HepG2 (cell line): ENCODE measurements around the gene CLDN11. TPM values are rescaled to one million over a fixed set of nuclear protein-coding genes. Genes with fewer than 3 reads are reported as not detected.

ENCODE experiments used
- ATF1 ChIP-seq: IDR thresholded peaks from 2 replicates; pipeline ENCODE4 v1.6.1; 2016; ENCODE audit warnings: mild to moderate bottlenecking, control low read depth
- ELF3 ChIP-seq: IDR thresholded peaks from 2 replicates; pipeline ENCODE4 v1.6.1; 2016; ENCODE audit warnings: missing genetic modification reagents, missing compliant biosample characterization
- GFI1 ChIP-seq: sonication (generic); formaldehyde crosslinking; IDR thresholded peaks from 2 replicates; pipeline ENCODE4 v1.5.0; 2020; ENCODE audit warnings: missing genetic modification reagents, mild to moderate bottlenecking, borderline replicate concordance
- PHF8 ChIP-seq: sonication (generic); formaldehyde crosslinking; IDR thresholded peaks from 2 replicates; pipeline ENCODE4 v1.5.0; 2020; ENCODE audit warnings: missing genetic modification reagents
- RFX1 ChIP-seq: fragments of 450-650 bp; IDR thresholded peaks from 2 replicates; pipeline ENCODE4 v1.6.1; 2017
- STAG1 ChIP-seq: sonication (generic); formaldehyde crosslinking; IDR thresholded peaks from 2 replicates; pipeline ENCODE4 v1.4.0; 2020; ENCODE audit warnings: missing genetic modification reagents
- TCF7 ChIP-seq: sonication (generic); IDR thresholded peaks from 2 replicates; pipeline ENCODE4 v1.6.1; 2016; ENCODE audit warnings: antibody characterized with exemption, low read depth
- ZBTB1 ChIP-seq: sonication (generic); formaldehyde crosslinking; IDR thresholded peaks from 2 replicates; pipeline ENCODE4 v1.4.0; 2020; ENCODE audit warnings: missing genetic modification reagents, borderline replicate concordance
- ZNF121 ChIP-seq: sonication (generic); formaldehyde crosslinking; IDR thresholded peaks from 2 replicates; pipeline ENCODE4 v1.5.0; 2020; ENCODE audit warnings: mild to moderate bottlenecking, missing genetic modification reagents
- polyA plus RNA-seq, 8 experiments: library from polyadenylated mRNA; depleted of rRNA in 3 of 8; stranded (reverse) in 7 of 8; unstranded in 1 of 8; fragments of >200 nt; fragmentation: Illumina TruSeq in 4 of 8; extraction: Trizol in 4 of 8; gene quantifications; 2 replicates each; pipeline versions ENCODE4 v1.2.1 to v1.2.3, GENCODE V29; 2011 to 2016; ENCODE audit warnings: low read depth in 4 of 8, missing spikeins in 1 of 8, mixed read lengths in 1 of 8; ENCODE audit not compliant: insufficient read depth in 1 of 8
- total RNA-seq, 5 experiments: library from RNA; depleted of rRNA; stranded (reverse); fragments of >200 nt; fragmentation: Illumina TruSeq; extraction: Trizol; gene quantifications; 2 replicates each; pipeline ENCODE4 v1.2.3, GENCODE V29; 2016; ENCODE audit warnings: low read depth in 1 of 5
- TF ChIP-seq, protein P1 (sequence below), 2 experiments: sonication (generic) in 1 of 2; formaldehyde crosslinking in 1 of 2; IDR thresholded peaks; 2 replicates each; pipeline versions ENCODE4 v1.6.1 to v1.9.0; 2014 to 2022; ENCODE audit warnings: antibody characterized with exemption in 1 of 2, borderline replicate concordance in 1 of 2, inconsistent platforms in 1 of 2, low read depth in 1 of 2, missing genetic modification reagents in 1 of 2
- TF ChIP-seq, protein P2 (sequence below), 2 experiments: fragments of 450-650 bp in 1 of 2; sonication (generic) in 1 of 2; formaldehyde crosslinking in 1 of 2; IDR thresholded peaks; 2 replicates each; pipeline versions ENCODE4 v1.6.1 to v1.8.0; 2016 to 2022; ENCODE audit warnings: antibody characterized with exemption in 1 of 2, mild to moderate bottlenecking in 1 of 2, missing genetic modification reagents in 1 of 2
- TF ChIP-seq, protein P3 (sequence below): sonication (generic); formaldehyde crosslinking; IDR thresholded peaks from 2 replicates; pipeline ENCODE4 v1.8.0; 2022; ENCODE audit warnings: mild to moderate bottlenecking, missing genetic modification reagents

The CLDN11 gene
- total and polyA plus RNA-seq, 2 of the 13 experiments (the other 11 are each of a cell fraction or from before 2014, with no cell fraction given), result 4.2 to 4.9 TPM

DNA sequence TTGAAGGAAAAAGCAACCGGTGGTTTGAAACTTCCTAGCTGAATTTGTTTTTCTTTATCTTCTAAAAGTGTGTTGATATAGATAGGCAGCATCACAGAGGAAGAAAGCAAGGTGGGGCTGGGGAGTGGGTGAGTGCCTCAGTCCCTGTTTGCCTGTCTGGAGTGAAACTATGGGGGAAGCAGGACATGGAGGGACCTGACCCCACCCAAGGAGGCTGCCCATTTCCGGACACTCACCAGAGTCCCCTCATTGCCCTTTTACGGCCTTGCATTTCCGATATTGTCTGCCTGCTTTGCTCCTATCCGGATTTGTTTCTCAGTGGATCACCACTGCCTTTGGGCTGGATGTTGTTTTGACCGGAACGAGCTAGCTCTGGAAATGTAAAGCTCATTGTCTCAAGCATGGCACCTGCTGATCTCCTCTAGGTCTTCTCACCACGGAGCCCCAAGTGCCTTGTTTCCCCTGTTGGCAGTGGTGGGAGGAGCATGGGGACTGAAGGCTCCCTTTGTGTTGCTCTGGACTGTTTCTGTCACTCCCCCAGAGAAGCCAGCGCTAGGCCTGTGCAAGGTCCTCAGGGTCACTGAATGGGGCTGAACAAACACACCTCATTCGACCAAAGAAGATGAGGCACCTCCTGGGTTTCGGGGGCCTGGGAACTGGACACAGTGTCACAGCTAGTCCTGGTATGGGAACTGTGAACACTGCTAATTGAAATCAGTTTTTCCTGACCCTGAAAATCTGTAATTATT, 7.0 kb downstream of the CLDN11 start (continued):
- TF ChIP-seq, protein P1, sequence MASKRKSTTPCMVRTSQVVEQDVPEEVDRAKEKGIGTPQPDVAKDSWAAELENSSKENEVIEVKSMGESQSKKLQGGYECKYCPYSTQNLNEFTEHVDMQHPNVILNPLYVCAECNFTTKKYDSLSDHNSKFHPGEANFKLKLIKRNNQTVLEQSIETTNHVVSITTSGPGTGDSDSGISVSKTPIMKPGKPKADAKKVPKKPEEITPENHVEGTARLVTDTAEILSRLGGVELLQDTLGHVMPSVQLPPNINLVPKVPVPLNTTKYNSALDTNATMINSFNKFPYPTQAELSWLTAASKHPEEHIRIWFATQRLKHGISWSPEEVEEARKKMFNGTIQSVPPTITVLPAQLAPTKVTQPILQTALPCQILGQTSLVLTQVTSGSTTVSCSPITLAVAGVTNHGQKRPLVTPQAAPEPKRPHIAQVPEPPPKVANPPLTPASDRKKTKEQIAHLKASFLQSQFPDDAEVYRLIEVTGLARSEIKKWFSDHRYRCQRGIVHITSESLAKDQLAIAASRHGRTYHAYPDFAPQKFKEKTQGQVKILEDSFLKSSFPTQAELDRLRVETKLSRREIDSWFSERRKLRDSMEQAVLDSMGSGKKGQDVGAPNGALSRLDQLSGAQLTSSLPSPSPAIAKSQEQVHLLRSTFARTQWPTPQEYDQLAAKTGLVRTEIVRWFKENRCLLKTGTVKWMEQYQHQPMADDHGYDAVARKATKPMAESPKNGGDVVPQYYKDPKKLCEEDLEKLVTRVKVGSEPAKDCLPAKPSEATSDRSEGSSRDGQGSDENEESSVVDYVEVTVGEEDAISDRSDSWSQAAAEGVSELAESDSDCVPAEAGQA (IDR thresholded peaks at IDR 0.05; ENCODE audit: low read depth), result no peak
- TF ChIP-seq, protein P1 (CRISPR knock-in tag; IDR thresholded peaks at IDR 0.05; ENCODE audit: borderline replicate concordance), result no peak
- TF ChIP-seq ATF1 (CRISPR knock-in tag), result no peak
- no peak for TF ChIP-seq ELF3 (CRISPR knock-in tag)
- no peak for TF ChIP-seq ZBTB1
- TF ChIP-seq ZNF121, result 0 out of 2 replicates have a peak, but pooled peaks have one; percentile 9
- peak; percentile 70 for TF ChIP-seq PHF8 (CRISPR knock-in tag)
- no peak for TF ChIP-seq RFX1
- TF ChIP-seq, protein P2, sequence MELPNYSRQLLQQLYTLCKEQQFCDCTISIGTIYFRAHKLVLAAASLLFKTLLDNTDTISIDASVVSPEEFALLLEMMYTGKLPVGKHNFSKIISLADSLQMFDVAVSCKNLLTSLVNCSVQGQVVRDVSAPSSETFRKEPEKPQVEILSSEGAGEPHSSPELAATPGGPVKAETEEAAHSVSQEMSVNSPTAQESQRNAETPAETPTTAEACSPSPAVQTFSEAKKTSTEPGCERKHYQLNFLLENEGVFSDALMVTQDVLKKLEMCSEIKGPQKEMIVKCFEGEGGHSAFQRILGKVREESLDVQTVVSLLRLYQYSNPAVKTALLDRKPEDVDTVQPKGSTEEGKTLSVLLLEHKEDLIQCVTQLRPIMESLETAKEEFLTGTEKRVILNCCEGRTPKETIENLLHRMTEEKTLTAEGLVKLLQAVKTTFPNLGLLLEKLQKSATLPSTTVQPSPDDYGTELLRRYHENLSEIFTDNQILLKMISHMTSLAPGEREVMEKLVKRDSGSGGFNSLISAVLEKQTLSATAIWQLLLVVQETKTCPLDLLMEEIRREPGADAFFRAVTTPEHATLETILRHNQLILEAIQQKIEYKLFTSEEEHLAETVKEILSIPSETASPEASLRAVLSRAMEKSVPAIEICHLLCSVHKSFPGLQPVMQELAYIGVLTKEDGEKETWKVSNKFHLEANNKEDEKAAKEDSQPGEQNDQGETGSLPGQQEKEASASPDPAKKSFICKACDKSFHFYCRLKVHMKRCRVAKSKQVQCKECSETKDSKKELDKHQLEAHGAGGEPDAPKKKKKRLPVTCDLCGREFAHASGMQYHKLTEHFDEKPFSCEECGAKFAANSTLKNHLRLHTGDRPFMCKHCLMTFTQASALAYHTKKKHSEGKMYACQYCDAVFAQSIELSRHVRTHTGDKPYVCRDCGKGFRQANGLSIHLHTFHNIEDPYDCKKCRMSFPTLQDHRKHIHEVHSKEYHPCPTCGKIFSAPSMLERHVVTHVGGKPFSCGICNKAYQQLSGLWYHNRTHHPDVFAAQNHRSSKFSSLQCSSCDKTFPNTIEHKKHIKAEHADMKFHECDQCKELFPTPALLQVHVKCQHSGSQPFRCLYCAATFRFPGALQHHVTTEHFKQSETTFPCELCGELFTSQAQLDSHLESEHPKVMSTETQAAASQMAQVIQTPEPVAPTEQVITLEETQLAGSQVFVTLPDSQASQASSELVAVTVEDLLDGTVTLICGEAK (IDR thresholded peaks at IDR 0.05), result no peak
- TF ChIP-seq, protein P2 (CRISPR knock-in tag; IDR thresholded peaks at IDR 0.05), result peak; percentile 54
- no peak for TF ChIP-seq STAG1
- TF ChIP-seq GFI1, result peak; percentile 91
- TF ChIP-seq, protein P3, sequence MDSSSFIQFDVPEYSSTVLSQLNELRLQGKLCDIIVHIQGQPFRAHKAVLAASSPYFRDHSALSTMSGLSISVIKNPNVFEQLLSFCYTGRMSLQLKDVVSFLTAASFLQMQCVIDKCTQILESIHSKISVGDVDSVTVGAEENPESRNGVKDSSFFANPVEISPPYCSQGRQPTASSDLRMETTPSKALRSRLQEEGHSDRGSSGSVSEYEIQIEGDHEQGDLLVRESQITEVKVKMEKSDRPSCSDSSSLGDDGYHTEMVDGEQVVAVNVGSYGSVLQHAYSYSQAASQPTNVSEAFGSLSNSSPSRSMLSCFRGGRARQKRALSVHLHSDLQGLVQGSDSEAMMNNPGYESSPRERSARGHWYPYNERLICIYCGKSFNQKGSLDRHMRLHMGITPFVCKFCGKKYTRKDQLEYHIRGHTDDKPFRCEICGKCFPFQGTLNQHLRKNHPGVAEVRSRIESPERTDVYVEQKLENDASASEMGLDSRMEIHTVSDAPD (CRISPR knock-in tag), result peak; percentile 62; the same call in 1 of the 2 replicates
- TF ChIP-seq TCF7, result peak; percentile 43; the same call in 1 of the 2 replicates
